Measurements from ENCODE around the gene TMEM63B.
A peak's percentile ranks its signal among the peaks of the same experiment; 100 is the strongest.

The TMEM63B gene

GRCh38 chr6:44188819-44189218 lies 61.5 kb downstream of the TMEM63B start:
- TF ChIP-seq POLR2AphosphoS5 (IDR thresholded peaks at IDR 0.05; ENCODE audit: low read depth, low read length) (no peak), REST (IDR thresholded peaks at IDR 0.05; ENCODE audit: insufficient read depth in 1 of 2, low read depth in 2 of 2, low read length in 2 of 2) (no peak), SIN3A (IDR thresholded peaks at IDR 0.05; ENCODE audit: borderline replicate concordance, insufficient read depth, low read length) (no peak), FOXP2 (optimal IDR thresholded peaks at IDR 0.05; ENCODE audit: borderline replicate concordance, extremely low read depth, extremely low read length, insufficient read depth) (no peak), TAF1 (IDR thresholded peaks at IDR 0.05; ENCODE audit: borderline replicate concordance, insufficient read depth, low read length) (no peak)

- TF ChIP-seq REST (IDR thresholded peaks at IDR 0.05; ENCODE audit: insufficient read depth in 1 of 2, low read depth in 2 of 2, low read length in 2 of 2) (no peak), SIN3A (IDR thresholded peaks at IDR 0.05; ENCODE audit: borderline replicate concordance, insufficient read depth, low read length) (no peak), TAF1 (IDR thresholded peaks at IDR 0.05; ENCODE audit: borderline replicate concordance, insufficient read depth, low read length) (no peak), FOXP2 (optimal IDR thresholded peaks at IDR 0.05; ENCODE audit: borderline replicate concordance, extremely low read depth, extremely low read length, insufficient read depth) (no peak), POLR2AphosphoS5 (IDR thresholded peaks at IDR 0.05; ENCODE audit: low read depth, low read length) (no peak)
These were observed 61.9 kb downstream of the TMEM63B start for GRCh38 chr6:44189257-44189656.

GRCh38 chr6:44190715-44191114 lies 63.4 kb downstream of the TMEM63B start:
- no peak for TF ChIP-seq REST (IDR thresholded peaks at IDR 0.05; ENCODE audit: insufficient read depth in 1 of 2, low read depth in 2 of 2, low read length in 2 of 2)
- TF ChIP-seq FOXP2 (optimal IDR thresholded peaks at IDR 0.05; ENCODE audit: borderline replicate concordance, extremely low read depth, extremely low read length, insufficient read depth) = no peak
- no peak for TF ChIP-seq SIN3A (IDR thresholded peaks at IDR 0.05; ENCODE audit: borderline replicate concordance, insufficient read depth, low read length)
- TF ChIP-seq TAF1 (IDR thresholded peaks at IDR 0.05; ENCODE audit: borderline replicate concordance, insufficient read depth, low read length) = no peak
- no peak for TF ChIP-seq POLR2AphosphoS5 (IDR thresholded peaks at IDR 0.05; ENCODE audit: low read depth, low read length)

GRCh38 chr6:44192428-44193041 lies 65.2 kb downstream of the TMEM63B start:
- TF ChIP-seq TAF1 (IDR thresholded peaks at IDR 0.05; ENCODE audit: borderline replicate concordance, insufficient read depth, low read length) = no peak
- 0 out of 4 replicates have a peak, but pooled peaks of 1 of the 2 experiments have one; percentile 7 for TF ChIP-seq REST (IDR thresholded peaks at IDR 0.05; ENCODE audit: insufficient read depth in 1 of 2, low read depth in 2 of 2, low read length in 2 of 2)
